Liver (tissue), 9 donors: ENCODE measurements around the gene FANCE. TPM values are rescaled to one million over a fixed set of nuclear protein-coding genes. Genes with fewer than 3 reads are reported as not detected.

Source experiments
- DNase-seq: peaks from one replicate; pipeline ENCODE4 v3.0.0-alpha.2; 2017; ENCODE audit warnings: low spot score
- H3K27ac ChIP-seq, 2 donors: one replicate each; pipeline ENCODE4 v1.7.0; 2013; ENCODE audit warnings: inconsistent platforms in 2 of 2, low read length in 2 of 2, control low read depth in 1 of 2, low read depth in 1 of 2, mild to moderate bottlenecking in 1 of 2
- H3K27me3 ChIP-seq, 4 donors: one replicate each; pipeline versions ENCODE4 v1.6.1 to v1.7.0; 2013; ENCODE audit warnings: low read length in 3 of 4, inconsistent platforms in 1 of 4, mild to moderate bottlenecking in 1 of 4, moderate library complexity in 1 of 4; ENCODE audit not compliant: control insufficient read depth in 4 of 4, insufficient read depth in 4 of 4
- H3K36me3 ChIP-seq, 4 donors: one replicate each; pipeline versions ENCODE4 v1.6.1 to v1.7.0; 2013; ENCODE audit warnings: low read length in 3 of 4, mild to moderate bottlenecking in 3 of 4, low read depth in 1 of 4, moderate library complexity in 1 of 4; ENCODE audit not compliant: control insufficient read depth in 4 of 4, insufficient read depth in 3 of 4
- H3K4me1 ChIP-seq, 4 donors: one replicate each; pipeline versions ENCODE4 v1.6.1 to v1.7.0; 2013; ENCODE audit warnings: low read length in 3 of 4, mild to moderate bottlenecking in 3 of 4, moderate library complexity in 1 of 4; ENCODE audit not compliant: control insufficient read depth in 4 of 4, insufficient read depth in 4 of 4
- H3K4me3 ChIP-seq, 3 donors: one replicate each; pipeline versions ENCODE4 v1.6.1 to v1.7.0; 2013; ENCODE audit warnings: low read length in 3 of 3, control low read depth in 1 of 3, low read depth in 1 of 3, mild to moderate bottlenecking in 1 of 3
- H3K9ac ChIP-seq, 2 donors: one replicate each; pipeline ENCODE4 v1.7.0; 2013; ENCODE audit warnings: low read length in 2 of 2, mild to moderate bottlenecking in 2 of 2, moderate library complexity in 2 of 2, control low read depth in 1 of 2, low read depth in 1 of 2
- H3K9me3 ChIP-seq, 4 donors: one replicate each; pipeline versions ENCODE4 v1.6.1 to v1.7.0; 2013; ENCODE audit warnings: low read length in 3 of 4; ENCODE audit not compliant: control insufficient read depth in 4 of 4
- ATF3 ChIP-seq: IDR thresholded peaks from 2 replicates; pipeline ENCODE4 v1.6.1; 2016; ENCODE audit warnings: antibody characterized with exemption
- CTCF ChIP-seq: fragments of 150-350 bp; IDR thresholded peaks from 2 replicates; pipeline ENCODE4 v1.5.1; 2017; ENCODE audit warnings: improper control_type of control experiment, low read depth, low read length; ENCODE audit not compliant: missing input control
- EGR1 ChIP-seq, 2 donors: IDR thresholded peaks; 2 replicates each; pipeline ENCODE4 v1.6.1; 2016 to 2018; ENCODE audit warnings: antibody characterized with exemption in 2 of 2, low read depth in 2 of 2
- FOXA1 ChIP-seq: IDR thresholded peaks from 2 replicates; pipeline ENCODE4 v1.6.1; 2016; ENCODE audit warnings: antibody characterized with exemption
- FOXA2 ChIP-seq: IDR thresholded peaks from 2 replicates; pipeline ENCODE4 v1.6.1; 2016; ENCODE audit warnings: antibody characterized with exemption
- GABPA ChIP-seq, 2 donors: IDR thresholded peaks in 1 of 2; conservative IDR thresholded peaks in 1 of 2; 2 replicates each; pipeline ENCODE4 v1.6.1; 2016; ENCODE audit warnings: antibody characterized with exemption in 2 of 2, mild to moderate bottlenecking in 1 of 2, moderate library complexity in 1 of 2
- HNF4A ChIP-seq, 2 donors: conservative IDR thresholded peaks; 2 replicates each; pipeline ENCODE4 v1.6.1; 2016; ENCODE audit warnings: antibody characterized with exemption in 2 of 2, mild to moderate bottlenecking in 2 of 2
- HNF4G ChIP-seq: IDR thresholded peaks from 2 replicates; pipeline ENCODE4 v1.6.1; 2016; ENCODE audit warnings: antibody characterized with exemption
- JUND ChIP-seq, 2 donors: IDR thresholded peaks; 2 replicates each; pipeline ENCODE4 v1.6.1; 2016; ENCODE audit warnings: antibody characterized with exemption in 2 of 2
- MAX ChIP-seq: IDR thresholded peaks from 2 replicates; pipeline ENCODE4 v1.6.1; 2016; ENCODE audit warnings: antibody characterized with exemption
- NR2F2 ChIP-seq: IDR thresholded peaks from 2 replicates; pipeline ENCODE4 v1.6.1; 2016; ENCODE audit warnings: antibody characterized with exemption
- RAD21 ChIP-seq, 2 donors: IDR thresholded peaks; 2 replicates each; pipeline ENCODE4 v1.6.1; 2016; ENCODE audit warnings: antibody characterized with exemption in 2 of 2, mild to moderate bottlenecking in 2 of 2
- REST ChIP-seq: IDR thresholded peaks from 2 replicates; pipeline ENCODE4 v1.6.1; 2016; ENCODE audit warnings: antibody characterized with exemption, mild to moderate bottlenecking
- RXRA ChIP-seq, 2 donors: IDR thresholded peaks; 2 replicates each; pipeline ENCODE4 v1.6.1; 2017 to 2018; ENCODE audit warnings: antibody characterized with exemption in 2 of 2, mild to moderate bottlenecking in 1 of 2
- SP1 ChIP-seq: IDR thresholded peaks from 2 replicates; pipeline ENCODE4 v1.6.1; 2018; ENCODE audit warnings: antibody characterized with exemption, mild to moderate bottlenecking
- TAF1 ChIP-seq: conservative IDR thresholded peaks from 2 replicates; pipeline ENCODE4 v1.6.1; 2016; ENCODE audit warnings: antibody characterized with exemption, mild to moderate bottlenecking
- YY1 ChIP-seq: IDR thresholded peaks from 2 replicates; pipeline ENCODE4 v1.6.1; 2016; ENCODE audit warnings: antibody characterized with exemption, mild to moderate bottlenecking
- ZBTB33 ChIP-seq: IDR thresholded peaks from 2 replicates; pipeline ENCODE4 v1.6.1; 2016; ENCODE audit warnings: antibody characterized with exemption
- WGBS: extraction: QIAGEN DNeasy Blood & Tissue Kit; methylation state at CpG from one replicate; pipeline ENCODE4 v1.1.7; 2013; 5-methylcytosine and 5-hydroxymethylcytosine counted together
- polyA plus RNA-seq, 2 donors: library from polyadenylated mRNA; stranded (reverse) in 1 of 2; unstranded in 1 of 2; fragments of 200-250 nt in 1 of 2; fragments of >200 nt in 1 of 2; fragmentation: Nextera tagmentation in 1 of 2; extraction: Ambion mirVana in 1 of 2; gene quantifications; one replicate each; pipeline versions ENCODE4 v1.2.1 to v1.2.3, GENCODE V29; 2013 to 2015
- total RNA-seq, 2 donors: library from RNA; depleted of rRNA; stranded (reverse); fragments of >200 nt; gene quantifications; one replicate each; pipeline ENCODE4 v1.2.3, GENCODE V29; 2014
- donor health status: healthy.
- donor health status: healthy.
- donor health status: healthy.
- donor health status: healthy.
- donor health status: healthy.

Gene FANCE
- total and polyA plus RNA-seq, 4 donors, result 0.11 to 4.2 (median 0.79) TPM

- Histone ChIP-seq H3K36me3 (peaks cover 0 to 12% (median 3%) of the 10 kb centered on the region in 4 donors), H3K9ac (no peak overlapping the region), H3K4me1 (peaks cover 9 to 31% (median 24%) of the 10 kb centered on the region in 4 donors), H3K27ac (no peak overlapping the region), H3K9me3 (no peaks in the 10 kb centered on the region), H3K27me3 (no peaks in the 10 kb centered on the region), H3K4me3 (no peak overlapping the region)
- DNase-seq, result no peak
- TF ChIP-seq HNF4A (conservative IDR thresholded peaks at IDR 0.05) (no peak), HNF4G (no peak), NR2F2 (no peak), FOXA1 (no peak), EGR1 (IDR thresholded peaks at IDR 0.05; ENCODE audit: low read depth in 2 of 2) (no peak), TAF1 (no peak), CTCF (no peak), RXRA (IDR thresholded peaks at IDR 0.05) (no peak), ATF3 (no peak), ZBTB33 (no peak), MAX (no peak), YY1 (no peak), RAD21 (IDR thresholded peaks at IDR 0.05) (no peak), GABPA (IDR thresholded peaks at IDR 0.05 in 1 of 2, conservative IDR thresholded peaks at IDR 0.05 in 1 of 2) (no peak), SP1 (no peak), JUND (IDR thresholded peaks at IDR 0.05) (no peak), FOXA2 (no peak), REST (no peak)
- 95% methylated on average over 6 of the region's 6 CpGs for WGBS
Observed at GRCh38 chr6:35413911-35414310, 38.2 kb upstream of the FANCE start.
